Measurements from ENCODE around the gene NPR2.

Gene NPR2

DNA sequence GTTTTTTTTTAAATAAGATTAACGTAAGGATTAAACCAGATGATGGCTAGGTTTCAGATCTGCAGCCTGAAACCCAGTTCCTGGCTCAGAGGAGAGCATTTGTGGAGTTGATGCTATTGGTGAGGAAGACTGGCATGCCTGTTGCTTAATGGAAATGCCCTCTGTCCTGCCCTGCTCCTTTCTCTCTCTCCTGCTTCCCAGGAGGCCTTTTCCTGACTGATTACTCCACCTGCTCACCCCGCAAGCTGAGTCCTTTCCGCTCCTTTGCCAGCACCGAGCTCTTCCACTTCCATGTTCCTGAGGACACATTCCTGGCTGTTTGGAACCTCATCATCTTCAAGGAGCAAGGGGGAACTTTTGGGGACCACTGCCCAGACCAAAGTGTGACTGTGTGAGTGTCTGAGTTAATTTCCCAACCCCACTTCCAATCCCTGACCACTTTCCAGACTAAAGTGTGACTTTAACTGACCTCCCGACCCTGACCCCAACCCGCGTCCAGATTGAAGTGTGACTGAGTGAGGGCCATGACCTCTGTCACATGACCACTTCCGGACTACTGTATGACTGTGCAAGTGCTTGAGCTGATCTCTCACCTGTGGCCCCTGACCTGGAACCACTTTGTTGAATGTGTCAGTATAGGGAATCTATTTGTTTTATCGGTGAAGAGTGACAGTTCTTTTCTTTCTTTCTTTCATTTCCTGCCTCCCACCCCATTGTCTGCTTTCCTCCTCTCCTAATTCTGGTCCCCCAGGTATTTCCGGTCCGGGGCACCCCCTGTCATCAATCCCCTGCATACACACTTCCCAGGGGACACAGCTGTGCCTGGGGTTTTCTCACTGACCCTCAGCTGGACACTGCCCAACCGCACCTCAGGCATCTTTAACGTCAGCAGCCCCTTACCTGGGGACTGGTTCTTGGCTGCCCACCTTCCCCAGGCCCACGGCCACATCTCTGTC lies 43.1 kb downstream of the NPR2 start:
- no peak for DNase-seq

DNA sequence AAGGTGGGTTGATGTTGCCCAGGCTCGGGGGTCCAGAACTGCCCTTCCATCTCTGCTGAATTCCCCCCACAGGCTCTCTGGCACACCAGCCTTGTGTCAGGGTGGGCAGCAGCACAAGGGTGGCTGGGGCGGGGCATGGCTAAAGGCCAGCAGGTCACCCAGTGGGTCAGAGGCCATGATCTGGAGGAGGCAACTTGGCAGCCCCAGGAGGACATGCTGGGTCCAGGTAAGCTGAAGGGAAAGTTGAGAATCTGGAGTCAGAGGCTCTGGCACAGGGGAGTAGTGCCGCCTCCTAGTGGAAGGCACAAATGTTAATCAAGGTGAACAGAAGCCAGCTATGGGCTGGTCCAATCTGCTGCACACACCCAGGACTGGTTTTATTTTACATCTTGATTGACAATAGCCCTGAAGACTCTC lies 43.8 kb downstream of the NPR2 start:
- DNase-seq, result no peak

DNA sequence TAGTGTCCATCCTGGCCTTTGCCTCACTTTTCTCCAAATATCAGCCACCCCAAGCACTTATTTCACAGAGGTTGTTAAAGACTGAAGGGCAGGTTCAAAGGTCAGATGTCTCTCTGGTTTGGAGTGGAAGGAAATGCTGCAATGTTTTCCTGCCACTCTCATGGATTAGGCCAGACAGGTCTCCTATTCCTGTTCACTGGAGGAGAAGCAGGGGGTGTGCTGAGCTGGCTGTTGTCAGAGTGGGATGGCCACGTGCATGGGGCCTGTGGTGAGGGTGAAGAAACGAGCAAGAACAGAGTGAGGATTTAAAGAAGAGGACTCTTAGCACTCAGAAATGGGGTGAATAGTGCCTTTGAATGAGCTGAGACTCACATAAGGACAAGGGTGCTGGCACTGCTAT lies 44.4 kb downstream of the NPR2 start:
- DNase-seq, result no peak

DNA sequence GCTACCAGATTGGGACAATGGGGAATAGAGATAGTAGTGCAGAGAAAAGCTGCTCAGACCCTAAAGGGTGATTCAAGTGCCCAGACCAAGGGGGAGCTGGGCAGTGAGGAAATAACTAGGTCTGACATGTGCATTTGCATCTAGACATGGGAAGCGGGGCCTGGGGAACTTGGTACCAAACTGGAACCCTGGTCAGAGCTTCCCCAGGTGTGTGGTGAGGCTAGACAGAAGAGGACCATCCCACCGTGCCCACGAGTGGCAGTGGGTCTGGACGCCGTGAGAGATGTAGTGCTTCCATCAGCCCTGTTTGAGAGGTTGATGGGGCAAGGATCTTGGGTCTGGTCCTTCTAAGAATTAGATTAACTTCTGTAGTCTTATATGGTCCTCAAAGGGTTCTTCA lies 45.2 kb downstream of the NPR2 start:
- no peak for DNase-seq

DNA sequence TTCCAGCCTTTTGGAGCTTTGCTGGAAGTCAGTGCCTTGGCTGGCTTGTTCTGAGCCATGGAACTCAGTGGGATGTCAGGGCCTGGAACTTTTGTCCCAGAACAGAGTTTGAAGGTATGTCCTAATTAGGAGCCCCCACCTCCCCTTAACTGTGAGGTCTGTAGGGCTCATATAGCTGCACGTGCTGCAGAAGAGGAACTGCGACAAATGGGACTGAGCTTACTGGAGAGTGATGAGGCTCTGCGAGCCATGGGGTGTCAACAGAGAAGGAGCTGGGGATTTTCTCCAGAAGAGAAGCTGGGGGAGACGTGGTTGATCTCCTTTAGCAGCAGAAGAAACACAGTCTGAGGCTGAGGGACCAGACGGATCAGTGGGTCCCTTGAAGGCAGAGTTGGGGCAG lies 48.5 kb downstream of the NPR2 start:
- DNase-seq, result no peak

DNA sequence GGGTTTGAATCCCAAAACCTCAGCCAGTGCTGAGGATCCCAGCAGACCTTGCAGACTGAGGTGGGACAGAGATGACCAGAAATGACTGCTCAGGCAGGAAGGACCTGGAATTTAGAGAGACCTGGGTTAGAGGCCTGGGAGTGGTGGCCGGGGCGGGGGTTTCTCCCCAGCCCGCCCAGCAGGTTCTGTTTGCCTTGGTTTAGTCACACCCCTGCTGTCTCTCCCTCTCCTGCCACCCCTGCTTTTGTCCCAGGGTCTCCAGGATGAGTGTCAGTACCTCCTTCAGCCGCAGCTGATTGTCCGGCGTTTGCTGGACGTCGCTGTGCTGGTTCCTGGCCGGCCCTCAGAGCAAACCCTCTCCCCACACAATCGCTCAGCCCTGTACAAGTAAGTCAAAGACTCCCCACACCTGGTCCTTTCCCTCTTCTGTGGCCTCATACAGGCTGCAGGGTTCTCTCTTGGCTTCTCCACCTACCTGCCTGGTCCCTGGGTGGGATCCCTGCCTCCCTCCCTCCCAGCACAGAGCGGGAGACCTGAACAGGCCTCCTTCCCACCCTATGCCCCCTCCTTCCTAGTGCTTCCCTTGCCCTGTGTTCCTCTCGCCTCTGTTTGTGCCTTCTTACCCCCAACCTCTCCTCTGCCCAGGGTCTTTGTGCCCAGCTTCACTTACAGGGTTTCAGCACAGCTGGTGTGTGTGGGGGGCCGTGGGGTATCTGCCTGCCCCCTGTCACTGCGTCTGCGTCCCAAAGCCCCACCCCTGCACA lies 49.7 kb downstream of the NPR2 start:
- no peak for DNase-seq

DNA sequence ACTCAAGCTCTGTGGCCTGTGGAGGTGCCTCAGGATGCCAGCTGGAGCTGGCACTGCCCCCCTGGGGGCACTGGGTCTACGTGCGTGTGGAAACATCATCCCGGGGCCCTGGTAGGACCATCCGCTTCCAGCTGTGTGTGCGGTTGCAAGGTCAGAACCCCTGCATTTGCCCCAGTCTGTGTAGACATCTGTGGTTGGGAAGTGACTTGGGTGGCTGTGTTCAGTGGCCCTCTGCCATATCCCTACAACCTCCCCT lies 50.2 kb downstream of the NPR2 start:
- no peak for DNase-seq

DNA sequence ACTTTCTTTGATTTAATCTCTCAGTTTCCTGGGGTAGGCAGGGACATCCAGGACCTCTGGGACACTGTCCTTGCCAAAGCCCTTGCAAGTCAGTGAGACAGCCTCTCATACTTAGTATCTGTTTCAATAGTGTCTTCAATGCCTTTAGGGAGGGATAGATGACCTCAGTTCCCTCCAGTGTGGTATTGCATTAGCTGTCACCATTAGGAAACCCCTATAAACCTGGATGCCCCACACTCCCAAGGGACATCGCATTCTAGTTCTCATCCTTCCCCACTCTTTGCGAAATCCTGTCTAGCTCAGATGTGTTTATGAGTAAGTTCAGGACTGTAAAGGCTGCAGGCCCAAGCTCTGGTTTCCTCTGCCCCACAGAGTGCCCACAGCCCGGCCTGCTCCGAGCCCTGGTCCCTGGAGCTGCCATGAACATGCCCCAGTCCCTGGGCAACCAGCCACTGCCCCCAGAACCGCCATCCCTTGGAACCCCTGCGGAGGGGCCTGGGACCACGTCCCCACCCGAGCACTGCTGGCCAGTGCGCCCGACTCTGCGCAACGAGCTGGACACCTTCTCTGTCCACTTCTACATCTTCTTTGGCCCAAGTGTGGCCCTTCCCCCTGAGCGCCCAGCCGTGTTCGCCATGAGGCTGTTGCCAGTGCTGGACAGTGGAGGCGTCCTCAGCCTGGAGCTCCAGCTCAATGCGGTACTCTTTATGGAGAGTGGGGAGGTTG lies 50.8 kb downstream of the NPR2 start:
- no peak for DNase-seq

DNA sequence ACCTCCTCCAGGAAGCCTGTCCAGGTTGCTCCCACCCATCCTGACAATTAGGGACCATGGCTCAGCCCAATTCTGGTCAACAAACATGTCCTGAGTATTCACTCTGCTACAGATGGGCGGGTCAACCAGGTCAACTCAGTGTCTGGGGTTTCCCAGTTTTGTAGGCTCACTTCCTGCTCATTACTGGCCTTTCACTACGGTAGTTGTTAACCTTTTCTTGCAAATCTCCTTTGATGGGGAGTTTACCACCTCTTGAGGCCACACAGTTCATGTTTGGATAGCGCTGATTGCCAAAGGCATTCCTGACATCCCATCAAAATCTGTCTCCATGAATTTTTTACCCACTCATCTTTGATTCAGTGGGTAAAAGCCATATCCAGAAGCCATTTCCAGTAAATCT lies 51.4 kb downstream of the NPR2 start:
- no peak for DNase-seq

DNA sequence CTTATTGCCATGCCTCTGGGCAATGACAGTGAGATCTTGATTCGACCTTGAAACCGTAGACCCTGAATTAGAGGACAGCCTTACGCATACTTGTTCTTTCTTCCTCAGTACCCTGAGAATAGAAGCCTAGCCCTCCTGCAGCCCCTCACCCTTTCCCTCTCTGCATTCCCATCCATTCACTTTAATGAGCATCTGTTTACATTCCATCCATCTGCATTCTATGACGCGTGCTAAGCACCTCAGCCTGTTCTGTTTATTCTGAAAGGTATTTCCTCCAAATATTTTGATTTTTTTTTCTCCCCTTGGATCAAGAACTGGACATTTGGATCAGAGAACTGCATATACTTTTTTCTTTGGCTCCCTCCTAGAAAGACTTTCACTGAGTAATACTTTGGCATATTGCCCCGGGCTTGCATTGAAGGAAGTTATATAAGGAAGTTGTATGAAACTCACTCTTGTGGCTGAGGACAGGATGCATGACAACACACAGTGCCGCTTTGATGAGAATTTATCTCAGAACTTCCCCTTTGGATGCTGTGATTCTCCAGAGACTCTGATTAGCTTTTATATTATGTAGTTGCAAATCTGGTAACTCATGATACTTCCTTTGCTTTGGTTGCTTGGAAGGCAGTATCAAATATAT lies 53.4 kb downstream of the NPR2 start:
- DNase-seq, result peak; percentile 26

DNA sequence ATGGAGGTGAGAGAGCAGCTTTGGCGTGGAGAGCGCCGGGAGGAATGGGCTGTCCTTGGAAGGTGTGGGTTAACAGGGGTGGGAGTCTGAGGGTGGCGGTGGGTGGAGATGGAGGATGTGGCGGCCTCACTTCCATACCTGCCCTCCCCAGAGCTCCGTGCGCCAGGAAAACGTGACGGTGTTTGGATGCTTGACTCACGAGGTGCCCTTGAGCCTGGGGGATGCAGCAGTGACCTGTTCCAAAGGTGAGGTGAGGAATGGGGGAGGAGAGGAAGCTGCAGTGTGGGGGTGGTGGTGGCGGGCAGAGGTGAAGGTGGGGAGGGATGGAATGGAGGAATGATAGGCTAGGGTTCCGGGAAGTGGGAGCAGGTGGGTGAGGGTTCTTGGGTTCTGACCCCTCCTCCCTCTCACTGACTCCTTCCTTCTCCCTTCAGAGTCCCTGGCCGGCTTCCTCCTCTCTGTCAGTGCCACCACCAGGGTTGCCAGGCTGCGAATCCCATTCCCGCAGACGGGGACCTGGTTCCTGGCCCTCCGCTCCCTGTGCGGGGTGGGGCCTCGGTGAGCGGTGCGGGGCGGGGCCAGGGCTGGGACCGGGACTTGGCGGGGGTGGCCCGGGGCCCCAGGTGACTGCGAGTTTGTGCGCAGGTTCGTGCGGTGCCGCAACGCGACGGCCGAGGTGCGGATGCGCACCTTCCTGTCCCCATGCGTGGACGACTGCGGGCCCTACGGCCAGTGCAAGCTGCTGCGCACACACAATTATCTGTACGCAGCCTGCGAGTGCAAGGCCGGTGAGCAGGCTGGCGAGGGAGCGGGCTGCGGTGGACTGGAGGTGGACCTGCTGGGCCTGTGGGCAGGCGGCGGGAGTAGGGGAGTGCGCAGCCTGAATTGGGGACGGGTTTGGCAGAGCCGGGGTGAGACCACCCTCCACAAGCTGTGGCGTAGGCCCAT lies 54.7 kb downstream of the NPR2 start:
- DNase-seq, result no peak

DNA sequence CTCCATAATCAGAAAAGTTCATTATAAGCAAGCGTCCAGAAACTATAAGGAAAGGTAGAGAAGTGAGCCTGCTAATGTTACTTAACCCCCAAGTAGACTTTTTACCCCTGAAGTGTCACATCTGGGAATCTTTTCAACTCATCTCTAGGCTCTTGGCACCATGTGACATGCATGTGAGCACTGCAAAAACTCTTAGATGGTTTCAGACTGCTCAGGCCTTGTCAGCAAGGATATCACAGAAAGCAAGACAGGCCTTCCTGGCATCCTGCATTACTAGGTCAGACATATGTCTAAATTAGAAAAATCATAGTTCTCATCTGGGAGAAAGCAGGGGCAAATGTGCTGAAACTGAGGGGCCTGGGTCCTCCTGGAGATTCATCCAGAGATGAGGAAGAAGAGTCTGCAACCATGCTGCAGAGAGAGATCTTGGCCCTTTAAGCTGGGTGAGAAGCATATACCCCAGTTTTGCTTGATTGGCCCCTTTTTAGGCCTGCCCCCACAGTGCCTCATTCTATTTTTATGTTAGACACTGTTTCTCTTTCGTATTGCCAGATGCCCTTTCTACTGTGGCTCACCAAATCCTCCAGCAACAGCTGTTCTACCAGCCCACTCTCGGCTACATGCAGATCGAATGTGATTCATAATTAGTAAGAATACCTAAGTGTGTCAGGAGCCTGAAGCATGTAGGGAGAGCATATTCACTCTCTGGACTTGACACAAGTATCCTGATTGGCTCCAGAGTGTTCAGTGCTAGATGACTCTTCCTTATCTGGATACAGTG lies 56.6 kb downstream of the NPR2 start:
- DNase-seq, result no peak

DNA sequence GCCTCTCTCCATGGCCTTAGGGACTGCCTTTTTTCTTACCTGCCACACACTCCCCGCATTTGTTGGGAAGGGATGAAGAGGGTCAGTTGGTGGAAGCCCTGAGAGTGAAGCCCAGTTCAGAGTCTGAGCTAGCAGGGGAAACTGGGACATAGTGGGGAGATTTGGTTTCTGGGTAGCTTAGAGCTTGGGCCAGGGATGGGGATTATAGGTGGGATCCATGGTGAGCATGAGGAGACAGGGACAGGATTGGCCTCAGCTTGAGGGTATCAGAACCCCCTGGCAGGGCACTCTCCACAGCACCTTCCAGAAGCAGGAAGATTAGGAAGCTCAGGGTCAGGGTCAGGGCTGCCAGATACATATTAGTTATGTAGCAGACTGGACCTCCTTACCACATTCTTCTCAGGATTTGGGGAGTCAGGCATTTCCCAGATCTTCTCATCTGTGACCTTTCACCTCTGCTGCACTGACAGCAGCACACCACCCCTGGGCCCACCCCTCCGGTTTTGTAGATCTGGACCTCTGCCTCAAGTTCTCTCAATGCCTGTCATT lies 61.0 kb downstream of the NPR2 start:
- no peak for DNase-seq

DNA sequence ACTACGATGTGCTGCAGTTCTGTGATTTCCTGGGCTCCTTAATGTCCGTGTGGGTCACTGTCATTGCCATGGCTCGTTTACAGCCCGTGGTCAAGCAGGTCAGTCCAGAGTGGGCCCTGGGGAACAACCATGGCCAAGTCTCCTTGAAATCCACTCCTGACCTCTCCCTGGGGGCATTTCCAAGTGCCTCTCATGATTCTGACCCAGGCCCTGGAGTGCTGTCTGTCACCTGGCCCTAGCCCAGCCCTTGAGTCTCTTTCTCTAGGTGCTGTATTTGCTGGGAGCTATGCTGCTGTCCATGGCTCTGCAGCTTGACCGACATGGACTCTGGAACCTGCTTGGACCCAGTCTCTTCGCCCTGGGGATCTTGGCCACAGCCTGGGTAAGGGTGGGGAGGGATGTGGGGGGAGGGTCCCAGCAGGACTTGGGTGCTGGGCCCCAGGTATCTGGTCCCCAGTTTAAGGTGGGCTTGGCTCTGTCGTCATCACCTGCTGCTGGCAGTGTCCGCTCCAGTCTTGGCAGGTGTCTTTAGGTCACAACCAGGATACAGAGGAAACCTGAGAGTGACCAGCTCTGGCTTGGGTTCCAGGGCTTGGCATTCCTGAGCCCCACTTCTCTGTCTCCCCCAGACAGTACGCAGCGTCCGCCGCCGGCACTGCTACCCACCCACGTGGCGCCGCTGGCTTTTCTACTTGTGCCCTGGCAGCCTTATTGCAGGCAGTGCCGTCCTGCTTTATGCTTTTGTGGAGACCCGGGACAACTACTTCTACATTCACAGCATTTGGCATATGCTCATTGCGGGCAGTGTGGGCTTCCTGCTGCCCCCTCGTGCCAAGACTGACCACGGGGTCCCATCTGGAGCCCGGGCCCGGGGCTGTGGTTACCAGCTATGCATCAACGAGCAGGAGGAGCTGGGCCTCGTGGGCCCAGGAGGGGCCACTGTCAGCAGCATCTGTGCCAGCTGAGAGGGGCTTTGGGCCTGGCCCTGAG lies 61.8 kb downstream of the NPR2 start:
- no peak for DNase-seq

DNA sequence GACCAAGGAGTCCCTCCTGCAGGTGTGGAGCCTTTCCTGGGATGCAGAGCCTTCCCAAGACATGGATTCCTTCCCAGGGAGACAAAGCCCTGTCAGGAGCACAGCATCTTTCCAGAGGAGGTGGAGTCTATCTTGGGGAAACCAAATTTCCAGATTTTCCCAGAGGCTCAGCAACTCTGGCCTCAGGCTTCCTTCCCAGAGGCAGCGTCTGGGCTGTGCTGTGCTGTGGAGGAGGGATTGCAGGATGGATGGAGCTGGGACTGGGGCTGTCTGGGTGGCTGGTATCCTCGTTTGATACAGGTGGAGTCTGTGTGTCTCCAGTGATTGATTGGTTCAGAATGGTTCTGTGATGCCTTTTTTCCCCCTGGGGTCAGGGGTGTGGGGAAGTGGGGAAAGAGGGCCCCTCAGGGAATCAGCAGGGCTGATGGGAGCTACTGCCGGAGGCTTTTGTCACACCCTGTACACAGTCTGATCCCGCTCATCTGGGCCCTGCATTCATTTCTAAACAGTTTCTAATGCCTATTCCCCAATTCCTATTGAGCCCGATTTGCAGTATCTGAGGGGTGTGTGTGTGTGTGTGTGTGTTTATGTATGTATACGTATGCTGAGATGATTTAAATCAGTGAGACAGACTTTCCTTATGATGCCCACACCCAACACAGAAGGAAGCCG lies 62.8 kb downstream of the NPR2 start:
- DNase-seq, result no peak

DNA sequence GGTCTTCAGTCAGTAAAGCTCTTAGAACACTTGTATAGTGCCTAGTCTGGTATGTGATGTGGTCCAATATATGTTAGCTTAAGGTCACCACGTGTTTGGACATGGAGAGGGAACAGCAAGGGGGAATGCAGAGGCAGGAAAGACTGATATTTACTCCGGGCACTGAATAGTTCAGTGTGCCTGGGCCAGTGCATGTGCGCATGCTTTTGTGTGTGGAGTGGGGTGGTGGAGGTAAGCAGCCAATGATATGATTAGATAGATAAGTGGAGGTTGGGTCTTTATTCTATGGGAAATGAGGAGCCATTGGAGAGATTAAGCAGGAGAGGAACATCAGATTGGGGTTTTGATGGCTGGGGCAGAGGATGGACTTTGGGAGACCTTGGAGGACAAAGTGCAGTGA lies 64.8 kb downstream of the NPR2 start:
- DNase-seq, result no peak

DNA sequence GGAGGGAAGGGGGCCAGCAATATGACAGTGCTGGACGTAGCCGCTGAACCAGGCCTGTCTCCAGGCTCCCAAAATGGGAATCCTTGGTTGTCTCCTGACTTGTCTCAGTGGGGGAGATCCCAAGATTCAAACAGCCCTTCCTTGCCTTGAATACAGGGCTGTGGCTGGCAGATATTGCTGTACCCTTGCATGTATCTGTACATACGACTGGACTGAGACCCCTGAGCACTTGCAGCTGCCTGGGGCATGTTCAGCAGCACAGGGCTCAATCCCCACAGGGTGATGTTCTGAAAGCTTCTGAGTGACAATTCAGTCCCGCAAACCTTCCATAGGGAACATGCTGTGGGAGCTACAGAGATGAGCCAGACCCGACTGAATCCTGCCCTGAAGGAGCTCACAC lies 65.5 kb downstream of the NPR2 start:
- DNase-seq, result no peak

DNA sequence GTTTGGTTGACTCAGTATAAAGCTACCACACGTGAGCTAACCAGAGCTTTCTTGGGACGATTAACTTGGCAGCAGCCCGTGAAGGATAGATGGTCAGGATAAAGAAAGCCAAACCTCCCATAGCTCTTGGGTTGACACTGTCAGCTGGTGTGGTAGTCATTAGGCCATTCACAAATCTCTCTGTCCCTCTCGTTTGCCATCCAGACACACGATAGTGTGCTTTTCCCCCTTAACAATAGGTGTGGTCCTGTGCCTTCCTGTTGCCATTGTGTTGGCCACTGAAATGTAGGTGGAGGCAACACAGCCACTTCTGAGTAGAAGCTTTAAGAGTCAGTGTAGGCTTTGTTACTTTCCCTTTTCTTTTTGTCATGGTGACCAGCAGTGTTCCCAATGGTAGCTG lies 67.1 kb downstream of the NPR2 start:
- no peak for DNase-seq

Measured in DMS153 (cell line).